ENCODE measurements around the gene KIRREL3.

- TF ChIP-seq EZH2 (IDR thresholded peaks at IDR 0.05; ENCODE audit: insufficient read depth, poor library complexity, severe bottlenecking): no peak
- TF ChIP-seq EZH2phosphoT487 (IDR thresholded peaks at IDR 0.05; ENCODE audit: insufficient read depth, low read depth): no peak
Measured at GRCh38 chr11:126732981-126733380, 267.6 kb downstream of the KIRREL3 start.
